Activated CD4-positive, CD25-positive, alpha-beta regulatory T cell treated with anti-CD3 and anti-CD28 coated beads, Interleukin-2, amount 50 U/mL, for 16 hours (primary cell): ENCODE measurements around the gene RTBDN.
"Not testable (repeated sequence)": the region's sequence is repeated elsewhere in the genome, so short reads cannot be mapped to it uniquely, and the experiment has no call there.

Source experiments
- DNase-seq: peaks from one replicate; pipeline ENCODE4 v3.0.0-alpha.2; 2020; ENCODE audit warnings: low read depth, low spot score

Gene RTBDN

GRCh38 chr19:12858041-12858928 is 23.9 kb upstream of the RTBDN start:
- DNase-seq = no peak

GRCh38 chr19:12856653-12857052 is 22.3 kb upstream of the RTBDN start:
- DNase-seq = no peak

DNA sequence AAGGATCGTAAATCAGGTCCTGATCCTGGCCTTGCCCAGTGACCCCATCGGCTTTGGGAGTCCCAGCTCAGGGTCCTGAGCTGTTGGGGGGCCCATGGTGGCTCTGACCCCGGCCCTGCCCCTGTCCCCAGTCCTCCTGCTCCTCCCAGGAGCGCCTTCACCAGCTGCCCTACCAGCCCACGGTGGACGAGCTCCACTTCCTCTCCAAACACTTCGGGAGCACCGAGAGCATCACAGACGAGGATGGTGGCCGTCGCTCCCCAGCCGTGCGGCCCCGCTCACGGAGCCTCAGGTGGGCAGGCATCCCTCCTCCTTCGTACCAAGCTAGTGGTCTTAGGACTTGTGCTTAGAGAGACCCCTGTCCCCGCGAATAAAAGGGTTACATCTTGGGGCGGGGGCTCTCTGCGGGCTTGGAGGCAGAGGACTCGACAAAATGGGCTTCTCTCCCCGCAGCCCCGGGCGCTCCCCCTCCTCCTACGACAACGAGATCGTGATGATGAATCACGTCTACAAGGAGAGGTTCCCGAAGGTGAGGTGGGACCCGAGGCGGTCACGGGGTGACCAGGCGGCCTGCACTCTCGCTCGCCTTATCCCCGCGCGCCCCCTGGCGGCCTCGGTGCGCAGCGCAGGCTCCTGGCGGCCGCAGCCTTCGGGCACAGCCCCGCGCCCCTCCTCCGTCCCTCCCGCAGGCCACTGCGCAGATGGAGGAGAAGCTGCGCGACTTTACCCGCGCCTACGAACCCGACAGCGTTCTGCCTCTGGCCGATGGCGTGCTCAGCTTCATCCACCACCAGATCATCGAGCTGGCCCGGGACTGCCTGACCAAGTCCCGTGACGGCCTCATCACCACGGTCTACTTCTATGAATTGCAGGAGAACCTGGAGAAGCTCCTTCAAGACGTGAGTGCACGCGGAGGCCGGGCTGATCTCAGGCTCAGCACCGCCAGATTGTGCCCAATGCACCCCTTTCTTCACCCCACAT is 13.1 kb upstream of the RTBDN start:
- DNase-seq = peak; percentile 66

DNA sequence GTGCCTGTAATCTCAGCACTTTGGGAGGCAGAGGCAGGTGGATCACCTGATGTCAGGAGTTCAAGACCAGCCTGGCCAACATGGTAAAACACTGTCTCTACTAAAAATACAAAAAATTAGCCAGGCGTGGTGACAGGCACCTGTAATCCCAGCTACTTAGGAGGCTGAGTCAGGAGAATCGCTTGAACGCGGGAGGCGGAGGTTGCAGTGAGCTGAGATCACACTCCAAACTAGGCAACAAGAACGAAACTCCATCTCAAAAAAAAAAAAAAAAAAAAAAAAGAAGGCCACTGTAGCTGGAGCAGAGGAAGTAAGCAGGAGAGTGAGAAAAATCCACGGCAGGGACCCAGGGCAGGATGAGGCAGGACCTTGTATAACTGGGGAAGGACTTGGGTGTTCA is 12.2 kb upstream of the RTBDN start:
- not testable (repeated sequence) for DNase-seq

GRCh38 chr19:12843999-12844732 is 9.8 kb upstream of the RTBDN start:
- DNase-seq = no peak

- no peak for DNase-seq
These were observed 8.9 kb upstream of the RTBDN start for GRCh38 chr19:12843328-12843727.

DNA sequence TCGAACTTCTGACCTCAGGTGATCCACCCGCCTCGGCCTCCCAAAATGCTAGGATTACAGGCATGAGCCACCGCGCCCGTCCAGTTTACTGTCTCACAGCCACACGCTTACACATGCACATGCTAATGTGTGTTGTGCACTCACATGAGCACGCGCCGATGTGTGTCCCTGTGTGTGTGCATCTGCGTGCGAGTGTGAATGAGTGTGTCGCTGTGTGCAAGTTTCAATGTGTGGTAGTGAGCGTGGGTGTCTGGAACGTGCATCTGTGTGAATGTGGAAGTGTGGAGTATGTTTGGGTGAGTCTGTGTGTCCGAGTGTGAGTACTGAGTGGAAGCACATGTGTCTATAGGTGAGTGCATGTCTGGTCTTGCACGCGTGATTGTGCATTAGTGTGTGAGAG is 8.1 kb upstream of the RTBDN start:
- no peak for DNase-seq

DNA sequence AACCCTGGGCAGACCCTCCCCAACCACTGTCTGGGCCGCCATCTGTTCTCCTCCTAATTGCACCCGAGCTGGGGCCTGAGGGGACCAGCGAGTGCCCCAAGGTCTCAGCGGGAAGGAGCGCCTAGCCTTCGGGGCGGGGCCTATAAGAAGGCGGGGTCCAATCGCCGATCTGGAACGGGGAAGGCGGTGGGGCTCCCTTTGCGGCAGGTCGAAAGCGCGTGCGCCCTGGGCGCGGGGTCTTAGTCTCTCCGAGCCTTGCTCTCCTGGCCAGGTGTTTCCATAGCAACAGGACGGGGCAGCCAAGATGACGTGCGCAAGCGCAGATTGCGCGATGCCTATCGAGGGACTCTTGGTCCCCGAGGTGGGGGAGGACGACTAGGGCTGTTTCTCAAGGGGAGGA is 6.7 kb upstream of the RTBDN start:
- DNase-seq = no peak

GRCh38 chr19:12840091-12841079 is 6.0 kb upstream of the RTBDN start:
- no peak for DNase-seq

DNA sequence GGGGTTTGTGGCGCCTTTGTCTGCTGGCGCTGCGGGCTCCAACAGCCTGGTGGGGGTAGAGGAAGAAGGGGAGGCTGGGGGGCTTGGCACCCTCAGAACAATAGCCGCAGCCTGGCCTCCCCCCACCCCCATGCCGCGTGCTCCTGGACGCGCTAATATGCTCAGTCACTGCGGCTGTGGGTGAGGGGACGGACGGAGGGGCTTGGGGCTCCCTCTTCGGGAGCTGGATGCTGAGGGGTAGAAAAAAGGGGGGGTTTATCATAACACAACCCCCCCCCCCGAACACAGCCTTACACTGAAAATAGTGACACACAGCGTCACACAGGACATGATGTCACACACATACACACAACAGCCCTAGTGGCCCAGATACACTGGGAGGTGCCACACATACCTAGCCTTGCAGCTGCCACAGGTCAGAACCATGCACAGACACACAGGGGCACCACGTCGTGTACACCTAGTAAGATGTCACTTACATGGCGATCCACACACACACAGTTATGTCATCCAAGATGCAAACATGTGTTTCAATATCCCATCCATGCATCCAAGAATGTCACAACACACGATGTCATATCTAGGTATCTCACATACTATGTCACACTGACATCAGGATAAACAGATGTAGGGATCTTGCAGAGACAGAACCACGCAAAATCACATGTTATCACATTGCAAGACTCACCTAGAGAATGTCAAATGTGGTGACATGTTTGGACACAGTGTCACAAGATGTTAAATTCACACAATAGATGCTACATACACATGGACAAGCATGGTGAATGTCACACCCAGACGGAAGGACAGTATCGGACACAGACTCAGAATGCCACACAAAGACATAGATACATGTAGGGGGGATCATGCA is 4.7 kb upstream of the RTBDN start:
- DNase-seq = no peak

- DNase-seq = no peak
These were observed 4.0 kb upstream of the RTBDN start, which contains the start of gene MAST1 for GRCh38 chr19:12838182-12838885. Gene MAST1 (plus strand): TSS chr19:12838515. CDS start chr19:12838573, 58 bp downstream.

DNA sequence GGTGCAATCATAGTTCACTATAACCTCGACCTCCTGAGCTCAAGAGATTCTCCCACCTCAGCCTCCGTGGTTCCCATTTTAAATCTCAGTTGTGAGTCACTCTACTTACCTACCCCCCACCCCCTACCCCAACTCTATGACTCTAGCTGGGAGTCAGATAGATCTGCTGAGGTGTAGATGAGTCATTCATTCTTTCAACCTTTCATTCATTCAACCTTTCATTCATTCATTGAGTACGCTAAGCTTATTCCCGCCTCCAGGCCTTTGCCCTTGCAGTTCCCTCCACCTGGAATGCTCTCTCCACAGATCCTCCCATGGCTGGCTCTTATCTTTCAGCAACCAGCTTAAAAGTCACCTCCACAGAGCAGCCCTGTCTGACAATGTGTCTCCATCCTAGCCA is 2.8 kb upstream of the RTBDN start:
- no peak for DNase-seq

DNA sequence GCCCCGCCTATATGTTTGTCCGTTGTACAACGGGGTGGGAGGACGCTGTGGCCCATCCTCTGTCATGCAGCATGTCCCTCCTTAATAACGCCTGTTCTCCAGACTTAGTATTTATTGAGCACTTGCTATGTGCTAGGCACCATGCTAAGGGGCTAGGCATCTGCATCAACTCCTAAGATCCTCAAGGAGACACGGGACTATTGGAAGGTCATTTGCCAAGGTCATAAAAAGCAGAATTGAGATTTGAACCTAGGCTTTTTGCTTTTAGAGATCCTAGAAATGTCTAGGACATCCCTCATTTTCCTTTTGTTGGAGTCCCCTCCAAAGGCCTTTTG is 2.1 kb upstream of the RTBDN start:
- no peak for DNase-seq

DNA sequence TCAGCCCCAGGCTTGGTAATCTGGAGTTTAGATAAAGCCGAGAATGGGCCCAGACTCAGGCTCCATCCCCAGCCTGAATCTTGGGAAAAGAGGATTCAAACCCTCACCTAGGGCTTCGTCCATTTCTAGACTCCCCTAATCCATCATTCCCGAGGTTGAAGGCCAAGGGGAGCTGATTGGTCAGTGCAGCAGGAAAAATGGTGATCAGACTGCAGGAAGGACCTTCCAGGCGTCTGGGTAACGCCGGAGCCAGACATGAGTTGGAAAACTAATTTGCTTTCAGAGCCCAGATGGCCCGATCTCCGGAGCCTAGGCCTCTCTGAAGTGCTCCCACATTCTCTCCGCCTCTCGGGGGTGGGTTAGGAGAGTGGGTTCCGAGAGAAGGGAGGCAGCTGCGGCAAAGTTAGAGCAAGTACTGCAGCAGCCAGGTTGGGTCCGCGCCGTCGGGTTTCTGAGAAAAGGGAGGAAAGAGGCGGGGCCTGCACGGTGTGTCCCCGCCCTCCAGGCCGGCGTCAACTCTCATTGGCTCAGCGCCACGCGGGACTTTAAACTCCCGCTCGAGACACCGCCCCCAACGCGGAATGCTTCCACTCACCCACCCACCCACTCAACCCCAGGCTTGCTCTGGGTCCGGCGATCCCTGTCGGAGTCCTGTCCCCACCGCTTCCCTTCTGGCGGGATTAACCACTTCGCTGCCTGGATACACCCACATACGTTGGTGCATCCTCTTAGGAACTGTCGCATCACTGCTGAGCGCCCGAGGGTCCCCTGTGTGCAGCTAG is 788 bp upstream of the RTBDN start:
- DNase-seq = no peak

DNA sequence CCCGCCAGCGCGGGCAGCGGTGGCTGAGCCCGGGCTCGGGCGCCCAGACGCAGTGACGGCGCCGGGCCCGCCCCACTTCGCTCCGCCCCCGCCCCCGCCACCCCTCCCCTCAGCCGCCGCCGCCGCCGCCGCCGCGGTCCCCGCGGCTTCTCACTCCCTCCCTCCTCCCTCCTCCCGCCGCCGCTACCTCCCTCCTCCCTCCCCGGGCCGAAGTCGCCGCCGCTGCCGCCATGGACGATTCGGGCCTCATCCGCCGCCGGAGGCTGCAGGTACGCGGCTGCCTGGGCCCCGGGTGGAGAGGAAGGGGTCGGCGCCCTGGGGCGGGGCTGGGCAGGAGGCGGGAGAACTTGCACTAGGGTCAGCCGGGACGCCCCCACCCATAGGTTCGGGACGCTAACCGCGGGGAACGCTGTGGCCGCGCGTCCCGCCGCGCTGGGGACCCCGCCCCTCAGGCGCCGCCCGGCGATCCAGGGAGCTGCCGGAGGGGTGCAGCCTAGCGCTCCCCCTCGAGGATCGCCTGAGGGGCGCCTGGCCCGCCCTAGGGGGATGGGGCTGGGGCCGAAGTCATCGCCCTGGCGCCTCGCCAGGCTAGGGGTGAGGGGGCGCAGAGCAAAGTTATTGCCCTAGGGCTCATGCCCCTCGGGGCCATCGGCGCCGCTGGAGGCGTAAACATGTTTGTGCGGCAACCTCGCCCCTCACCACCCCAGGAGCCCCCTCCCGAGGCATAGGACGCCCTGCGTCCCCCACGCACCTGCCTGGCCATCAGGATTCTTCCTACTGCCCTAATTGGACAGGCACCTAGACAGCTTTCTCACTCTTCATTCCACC is 427 bp downstream of the RTBDN start:
- no peak for DNase-seq

DNA sequence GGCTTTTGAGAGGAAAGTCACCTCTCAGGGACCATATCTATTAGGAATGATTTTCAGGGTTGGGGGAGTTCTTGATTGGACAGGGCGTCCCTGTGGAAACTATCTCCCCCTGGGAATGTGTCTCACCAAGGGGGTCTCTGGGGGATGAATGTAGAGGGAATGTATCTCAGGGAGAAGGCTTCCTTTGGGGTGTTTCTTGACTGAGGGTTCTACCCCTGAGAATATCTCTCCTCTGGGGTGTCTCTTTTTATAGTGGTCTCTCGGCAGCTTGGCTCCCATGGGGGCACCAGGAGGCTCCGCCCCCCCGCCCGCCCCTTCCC is 1.0 kb downstream of the RTBDN start:
- DNase-seq = no peak

- no peak for DNase-seq
These were observed 5.9 kb downstream of the RTBDN start for GRCh38 chr19:12828494-12828893.
